Breast epithelium (tissue), 4 donors: Measurements from ENCODE around the gene WDR91. TPM values are rescaled to one million over a fixed set of nuclear protein-coding genes. Genes with fewer than 3 reads are reported as not detected.
A peak's percentile ranks its signal among the peaks of the same experiment; 100 is the strongest.

Experiments
- DNase-seq, 2 donors: peaks; one replicate each; pipeline ENCODE4 v3.0.0-alpha.2; 2019; ENCODE audit warnings: low spot score in 2 of 2
- H3K27ac ChIP-seq, 2 donors: fragments of 200-600 bp; sonication (generic) in 1 of 2; one replicate each; pipeline ENCODE4 v1.5.1; 2016 to 2019; ENCODE audit warnings: mild to moderate bottlenecking in 1 of 2
- H3K27me3 ChIP-seq, 2 donors: fragments of 200-600 bp; sonication (generic) in 1 of 2; one replicate each; pipeline versions ENCODE4 v1.5.1 to v1.6.0; 2017 to 2019; ENCODE audit warnings: control low read depth in 1 of 2, mild to moderate bottlenecking in 1 of 2
- H3K36me3 ChIP-seq: fragments of 200-600 bp; one replicate; pipeline ENCODE4 v1.5.1; 2019
- H3K4me1 ChIP-seq, 2 donors: fragments of 200-600 bp; sonication (generic); one replicate each; pipeline ENCODE4 v1.5.1; 2016 to 2019; ENCODE audit warnings: control low read depth in 1 of 2
- H3K4me3 ChIP-seq, 3 donors: fragments of 200-600 bp; sonication (generic); 1 replicate in 2 of 3; 2 replicates in 1 of 3; pipeline ENCODE4 v1.5.1; 2016 to 2019; ENCODE audit warnings: mild to moderate bottlenecking in 3 of 3, moderate library complexity in 2 of 3
- H3K9me3 ChIP-seq, 2 donors: fragments of 200-600 bp; sonication (generic) in 1 of 2; one replicate each; pipeline ENCODE4 v1.5.1; 2016 to 2019; ENCODE audit warnings: control low read depth in 1 of 2
- POLR2A ChIP-seq: fragments of 450-650 bp; IDR thresholded peaks from one replicate; pipeline ENCODE4 v1.6.1; 2016; ENCODE audit warnings: antibody characterized with exemption, mild to moderate bottlenecking, moderate library complexity
- POLR2AphosphoS5 ChIP-seq, 3 donors: sonication (generic); formaldehyde crosslinking; IDR thresholded peaks; one replicate each; pipeline ENCODE4 v1.6.1; 2017; ENCODE audit warnings: antibody characterized with exemption in 3 of 3
- intact Hi-C: fragments of 100-400 bp; cut with DNase I; formaldehyde crosslinking; loops from one replicate; pipeline ENCODE4 v1.15.1; 2023; ENCODE audit warnings: low total_unique reads
- total RNA-seq, 3 donors: library from RNA; depleted of rRNA; stranded (reverse); fragments of >200 nt; gene quantifications; one replicate each; pipeline ENCODE4 v1.1.0, GENCODE V29; 2016
- TF ChIP-seq, protein P1 (sequence below), 3 donors: fragments of 450-650 bp; IDR thresholded peaks; one replicate each; pipeline ENCODE4 v1.5.1; 2016 to 2017; ENCODE audit warnings: antibody characterized with exemption in 3 of 3, mild to moderate bottlenecking in 3 of 3, moderate library complexity in 3 of 3

The WDR91 gene
- total RNA-seq, 3 donors from 2014 or later: 21.4 to 26.5 (median 23.1) TPM

DNA sequence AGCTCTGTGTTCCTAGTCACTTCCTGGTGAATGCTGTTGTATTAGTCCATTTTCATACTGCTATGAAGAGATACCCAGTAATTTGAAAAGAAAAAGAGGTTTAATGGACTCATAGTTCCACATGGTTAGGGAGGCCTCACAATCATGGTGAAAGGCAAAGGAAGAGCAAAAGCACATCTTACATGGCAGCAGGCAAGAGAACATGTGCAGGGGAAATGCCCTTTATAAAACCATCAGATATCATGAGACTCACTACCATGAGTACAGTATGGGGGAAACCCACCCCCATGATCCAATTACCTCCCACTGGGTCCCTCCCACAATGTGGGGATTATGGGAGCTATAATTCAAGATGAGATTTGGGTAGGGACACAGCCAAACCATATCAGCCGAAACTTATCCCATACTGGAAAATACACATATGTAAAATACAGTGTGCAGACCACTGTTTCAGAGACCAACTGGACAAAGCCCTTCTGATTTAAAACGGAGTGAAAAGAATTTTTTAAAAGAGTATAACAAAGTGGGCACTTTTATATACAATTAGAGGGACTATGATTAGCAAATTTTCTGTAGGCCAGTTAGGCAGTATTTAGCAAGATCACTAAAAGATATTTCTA lies 48.8 kb downstream of the WDR91 start:
- H3K4me3 ChIP-seq: no peak overlapping the region
- no peak for DNase-seq
- peaks cover 11% of the 10 kb centered on the region for H3K36me3 ChIP-seq
- H3K27me3 ChIP-seq: no peaks in the 10 kb centered on the region
- TF ChIP-seq, protein P1, sequence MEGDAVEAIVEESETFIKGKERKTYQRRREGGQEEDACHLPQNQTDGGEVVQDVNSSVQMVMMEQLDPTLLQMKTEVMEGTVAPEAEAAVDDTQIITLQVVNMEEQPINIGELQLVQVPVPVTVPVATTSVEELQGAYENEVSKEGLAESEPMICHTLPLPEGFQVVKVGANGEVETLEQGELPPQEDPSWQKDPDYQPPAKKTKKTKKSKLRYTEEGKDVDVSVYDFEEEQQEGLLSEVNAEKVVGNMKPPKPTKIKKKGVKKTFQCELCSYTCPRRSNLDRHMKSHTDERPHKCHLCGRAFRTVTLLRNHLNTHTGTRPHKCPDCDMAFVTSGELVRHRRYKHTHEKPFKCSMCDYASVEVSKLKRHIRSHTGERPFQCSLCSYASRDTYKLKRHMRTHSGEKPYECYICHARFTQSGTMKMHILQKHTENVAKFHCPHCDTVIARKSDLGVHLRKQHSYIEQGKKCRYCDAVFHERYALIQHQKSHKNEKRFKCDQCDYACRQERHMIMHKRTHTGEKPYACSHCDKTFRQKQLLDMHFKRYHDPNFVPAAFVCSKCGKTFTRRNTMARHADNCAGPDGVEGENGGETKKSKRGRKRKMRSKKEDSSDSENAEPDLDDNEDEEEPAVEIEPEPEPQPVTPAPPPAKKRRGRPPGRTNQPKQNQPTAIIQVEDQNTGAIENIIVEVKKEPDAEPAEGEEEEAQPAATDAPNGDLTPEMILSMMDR (IDR thresholded peaks at IDR 0.05): no peak
- no peak for TF ChIP-seq POLR2A
- TF ChIP-seq POLR2AphosphoS5 (IDR thresholded peaks at IDR 0.05): no peak
- H3K4me1 ChIP-seq: no peaks in the 10 kb centered on the region
- intact Hi-C loops: no loop called here
- no peaks in the 10 kb centered on the region for H3K9me3 ChIP-seq
- peak overlapping the region in 1 of 2 donors; percentile 68 for H3K27ac ChIP-seq

DNA sequence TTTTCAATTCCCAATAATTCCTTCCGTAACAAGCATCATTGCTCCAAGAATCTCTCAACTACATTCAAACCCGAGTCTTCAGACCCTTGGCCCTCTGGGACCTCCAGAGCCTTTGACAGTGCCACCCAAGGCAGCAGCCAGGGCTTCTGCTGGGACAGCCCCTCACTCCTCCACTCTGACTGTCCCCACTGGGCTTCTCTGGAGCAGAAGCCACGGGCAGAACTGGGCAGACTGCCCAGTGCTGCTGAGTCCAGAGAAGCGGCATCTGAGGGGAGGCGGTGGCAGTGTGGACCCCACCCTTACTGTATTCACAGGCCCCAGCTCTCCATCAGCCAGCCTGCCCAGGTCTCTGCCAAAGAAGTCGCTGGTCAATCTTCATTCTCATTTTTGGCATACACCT lies 49.7 kb downstream of the WDR91 start:
- no peak for DNase-seq
- TF ChIP-seq POLR2AphosphoS5 (IDR thresholded peaks at IDR 0.05) (no peak), POLR2A (no peak)
- TF ChIP-seq, protein P1 (IDR thresholded peaks at IDR 0.05): no peak
- H3K4me1 ChIP-seq: no peaks in the 10 kb centered on the region
- peak overlapping the region; percentile 54 to 68 for H3K27ac ChIP-seq
- H3K27me3 ChIP-seq: no peaks in the 10 kb centered on the region
- intact Hi-C loops: no loop called here
- no peak overlapping the region for H3K4me3 ChIP-seq
- H3K9me3 ChIP-seq: peaks cover under 1 to 1% of the 10 kb centered on the region in 2 donors
- H3K36me3 ChIP-seq: peaks cover 10% of the 10 kb centered on the region

DNA sequence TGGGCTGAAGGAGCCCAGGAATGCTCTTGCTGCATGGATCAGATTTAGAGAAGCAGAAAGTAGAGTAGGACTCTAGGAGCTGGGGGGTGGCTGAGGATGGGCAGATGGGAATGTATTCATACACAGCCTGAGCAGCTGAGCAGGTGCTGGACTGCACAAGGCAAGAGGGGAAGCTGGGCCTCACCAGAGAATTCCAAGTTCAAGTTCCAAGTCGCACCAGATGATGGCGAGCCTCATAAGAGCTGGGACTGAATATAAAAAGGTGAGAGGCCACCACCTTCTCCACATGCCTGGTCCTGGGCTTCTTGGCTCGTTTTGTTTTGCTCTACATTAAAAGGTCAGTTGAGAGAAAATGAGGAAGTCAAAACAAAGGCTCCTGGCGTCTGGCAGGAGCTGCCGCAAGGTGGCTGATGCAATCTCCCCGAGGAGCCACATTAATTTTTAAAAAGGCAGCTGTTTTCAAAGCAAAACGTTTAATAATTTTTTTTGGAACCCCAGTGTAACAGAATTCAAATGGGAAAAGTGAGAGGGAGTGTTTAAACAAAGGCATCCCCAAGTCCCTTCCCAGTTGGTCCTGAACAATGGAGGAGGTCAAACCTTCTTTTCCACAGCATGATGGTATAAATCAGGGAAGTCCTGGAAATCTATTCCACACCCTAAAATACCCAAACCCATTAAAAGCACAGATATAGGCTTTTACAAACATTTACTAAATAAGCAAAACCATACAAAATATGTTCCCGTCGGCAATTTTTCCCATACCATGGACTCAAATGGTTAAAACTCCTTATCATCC lies 50.3 kb downstream of the WDR91 start:
- H3K4me1 ChIP-seq: no peaks in the 10 kb centered on the region
- intact Hi-C loops: no loop called here
- H3K4me3 ChIP-seq: no peak overlapping the region
- no peaks in the 10 kb centered on the region for H3K27me3 ChIP-seq
- peaks cover 7% of the 10 kb centered on the region for H3K36me3 ChIP-seq
- peak overlapping the region; percentile 54 to 68 for H3K27ac ChIP-seq
- TF ChIP-seq POLR2A (no peak), POLR2AphosphoS5 (IDR thresholded peaks at IDR 0.05) (no peak)
- TF ChIP-seq, protein P1 (IDR thresholded peaks at IDR 0.05): no peak
- DNase-seq: no peak
- H3K9me3 ChIP-seq: peaks cover 6 to 8% of the 10 kb centered on the region in 2 donors

DNA sequence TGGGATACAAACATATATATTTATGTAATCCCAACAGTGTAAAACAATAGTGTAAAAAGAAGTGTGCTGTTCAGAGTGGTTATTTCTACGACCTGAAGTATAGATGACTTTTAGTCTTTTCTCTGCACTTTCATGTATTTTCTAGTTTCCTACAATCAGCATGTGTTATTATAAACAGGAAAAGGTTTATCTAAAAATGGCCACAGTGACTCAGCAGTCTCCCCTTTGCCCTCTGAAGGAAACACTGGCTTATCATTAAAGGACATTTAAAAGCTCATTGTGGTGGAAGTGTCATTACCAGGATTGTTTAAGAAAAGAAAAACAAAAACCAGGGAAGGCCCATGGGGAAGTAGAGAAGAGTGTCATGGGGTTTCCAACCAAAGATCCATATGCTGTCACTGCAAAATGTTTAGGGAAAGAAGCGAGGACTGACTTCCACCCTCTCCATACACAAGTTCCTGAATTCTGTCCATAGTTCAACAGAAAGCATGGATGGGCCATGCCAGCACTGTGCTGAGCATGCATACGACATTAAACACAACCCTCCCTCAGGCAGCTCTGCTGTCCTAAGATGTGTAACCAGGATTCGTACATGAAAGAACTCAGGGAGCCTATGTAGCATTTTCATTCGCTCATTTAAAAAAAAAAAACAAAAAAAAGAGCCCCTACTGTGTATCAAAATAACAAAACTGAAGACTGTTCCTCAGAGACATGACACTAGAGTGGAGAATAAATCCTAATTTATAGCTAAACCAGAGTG lies 51.0 kb downstream of the WDR91 start:
- peaks cover 7% of the 10 kb centered on the region for H3K36me3 ChIP-seq
- intact Hi-C loops: no loop called here
- TF ChIP-seq, protein P1 (IDR thresholded peaks at IDR 0.05): no peak
- TF ChIP-seq POLR2A: no peak
- TF ChIP-seq POLR2AphosphoS5 (IDR thresholded peaks at IDR 0.05): peak in 1 of 3 donors; percentile 16
- H3K4me3 ChIP-seq: no peak overlapping the region
- H3K9me3 ChIP-seq: peaks cover 10 to 15% of the 10 kb centered on the region in 2 donors
- H3K27me3 ChIP-seq: no peaks in the 10 kb centered on the region
- H3K27ac ChIP-seq: peak overlapping the region; percentile 54 to 68
- H3K4me1 ChIP-seq: no peaks in the 10 kb centered on the region
- DNase-seq: no peak
